ENCODE measurements around the gene RPGRIP1L. TPM values are rescaled to one million over a fixed set of nuclear protein-coding genes. Genes with fewer than 3 reads are reported as not detected.

Gene RPGRIP1L
- total and polyA plus RNA-seq, 9 of the 15 experiments (the other 6 are each of a cell fraction or from before 2014, with no cell fraction given): 3.2 to 7.7 (median 5.8) TPM

DNA sequence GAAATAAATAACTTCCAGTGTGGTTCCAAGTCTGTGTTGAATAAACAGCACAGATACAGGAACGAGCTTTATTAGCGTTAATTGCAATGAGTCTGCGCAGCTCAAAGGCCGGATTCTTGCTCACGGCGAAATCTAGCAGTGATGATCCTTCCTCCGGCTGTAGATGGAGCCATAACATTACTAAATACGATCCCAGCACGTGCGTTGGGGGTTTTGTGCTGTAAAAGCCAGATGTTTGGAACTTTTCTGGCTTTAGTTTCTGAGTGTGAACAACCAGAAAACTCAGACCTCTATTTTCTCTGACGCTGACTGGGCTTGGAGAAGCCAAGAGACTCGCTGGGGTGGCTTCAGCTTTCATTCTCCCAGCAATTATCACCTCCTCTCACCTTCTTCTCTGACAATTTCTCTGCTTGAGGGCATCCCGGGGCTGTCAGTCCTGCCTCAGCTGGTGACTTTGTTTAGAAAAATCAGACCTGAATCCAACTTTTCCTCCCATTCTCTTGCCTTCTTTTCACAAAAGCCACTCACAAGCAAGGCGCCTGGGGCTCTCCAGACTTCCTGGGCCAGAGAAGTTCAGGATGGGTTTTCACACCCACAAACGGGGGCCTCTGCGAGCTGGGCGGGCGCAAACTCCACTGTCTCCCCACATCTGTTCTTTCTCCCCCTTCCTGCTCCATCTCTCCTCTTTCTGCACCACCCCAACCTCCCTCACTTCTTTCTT is 153.5 kb downstream of the RPGRIP1L start (continued):
- peak; percentile 59 to 77 (median 72) for TF ChIP-seq CTCF (IDR thresholded peaks at IDR 0.05 in 2 of 3, conservative IDR thresholded peaks at IDR 0.05 in 1 of 3; ENCODE audit: insufficient read depth in 2 of 3, low read depth in 1 of 3, low read length in 3 of 3)
- TF ChIP-seq CXXC5 (CRISPR knock-in tag; IDR thresholded peaks at IDR 0.05): no peak
- TF ChIP-seq ETV1 (tag; conservative IDR thresholded peaks at IDR 0.05; ENCODE audit: low read depth): no peak
- peak; percentile 89 to 91 for TF ChIP-seq NRF1 (conservative IDR thresholded peaks at IDR 0.05 in 1 of 2, IDR thresholded peaks at IDR 0.05 in 1 of 2)
- TF ChIP-seq, protein P1, sequence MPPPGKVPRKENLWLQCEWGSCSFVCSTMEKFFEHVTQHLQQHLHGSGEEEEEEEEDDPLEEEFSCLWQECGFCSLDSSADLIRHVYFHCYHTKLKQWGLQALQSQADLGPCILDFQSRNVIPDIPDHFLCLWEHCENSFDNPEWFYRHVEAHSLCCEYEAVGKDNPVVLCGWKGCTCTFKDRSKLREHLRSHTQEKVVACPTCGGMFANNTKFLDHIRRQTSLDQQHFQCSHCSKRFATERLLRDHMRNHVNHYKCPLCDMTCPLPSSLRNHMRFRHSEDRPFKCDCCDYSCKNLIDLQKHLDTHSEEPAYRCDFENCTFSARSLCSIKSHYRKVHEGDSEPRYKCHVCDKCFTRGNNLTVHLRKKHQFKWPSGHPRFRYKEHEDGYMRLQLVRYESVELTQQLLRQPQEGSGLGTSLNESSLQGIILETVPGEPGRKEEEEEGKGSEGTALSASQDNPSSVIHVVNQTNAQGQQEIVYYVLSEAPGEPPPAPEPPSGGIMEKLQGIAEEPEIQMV (tag; conservative IDR thresholded peaks at IDR 0.05; ENCODE audit: low read depth): no peak
- TF ChIP-seq, protein P2, sequence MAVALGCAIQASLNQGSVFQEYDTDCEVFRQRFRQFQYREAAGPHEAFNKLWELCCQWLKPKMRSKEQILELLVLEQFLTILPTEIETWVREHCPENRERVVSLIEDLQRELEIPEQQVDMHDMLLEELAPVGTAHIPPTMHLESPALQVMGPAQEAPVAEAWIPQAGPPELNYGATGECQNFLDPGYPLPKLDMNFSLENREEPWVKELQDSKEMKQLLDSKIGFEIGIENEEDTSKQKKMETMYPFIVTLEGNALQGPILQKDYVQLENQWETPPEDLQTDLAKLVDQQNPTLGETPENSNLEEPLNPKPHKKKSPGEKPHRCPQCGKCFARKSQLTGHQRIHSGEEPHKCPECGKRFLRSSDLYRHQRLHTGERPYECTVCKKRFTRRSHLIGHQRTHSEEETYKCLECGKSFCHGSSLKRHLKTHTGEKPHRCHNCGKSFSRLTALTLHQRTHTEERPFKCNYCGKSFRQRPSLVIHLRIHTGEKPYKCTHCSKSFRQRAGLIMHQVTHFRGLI (CRISPR knock-in tag; IDR thresholded peaks at IDR 0.05): no peak
- TF ChIP-seq DEAF1 (CRISPR knock-in tag; IDR thresholded peaks at IDR 0.05): peak; percentile 36; the same call in 1 of the 2 replicates
- TF ChIP-seq, protein P3, sequence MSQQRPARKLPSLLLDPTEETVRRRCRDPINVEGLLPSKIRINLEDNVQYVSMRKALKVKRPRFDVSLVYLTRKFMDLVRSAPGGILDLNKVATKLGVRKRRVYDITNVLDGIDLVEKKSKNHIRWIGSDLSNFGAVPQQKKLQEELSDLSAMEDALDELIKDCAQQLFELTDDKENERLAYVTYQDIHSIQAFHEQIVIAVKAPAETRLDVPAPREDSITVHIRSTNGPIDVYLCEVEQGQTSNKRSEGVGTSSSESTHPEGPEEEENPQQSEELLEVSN (IDR thresholded peaks at IDR 0.05; ENCODE audit: borderline replicate concordance in 1 of 2, extremely low read depth in 1 of 2, insufficient read depth in 1 of 2, insufficient read length in 1 of 2, low read depth in 1 of 2, low read length in 1 of 2, poor library complexity in 1 of 2, severe bottlenecking in 1 of 2): peak in 1 of 2 experiments; percentile 37
- TF ChIP-seq ETS1 (conservative IDR thresholded peaks at IDR 0.05; ENCODE audit: control insufficient read depth, low read depth, low read length): no peak
- no peak for TF ChIP-seq BCLAF1 (IDR thresholded peaks at IDR 0.05; ENCODE audit: borderline replicate concordance in 1 of 2, control insufficient read depth in 1 of 2, low read depth in 2 of 2, low read length in 1 of 2)
- TF ChIP-seq ZNF134 (CRISPR knock-in tag; conservative IDR thresholded peaks at IDR 0.05): no peak
- TF ChIP-seq HNRNPUL1 (IDR thresholded peaks at IDR 0.05; ENCODE audit: low read length): no peak
